Vagina (tissue), 2 donors: Measurements from ENCODE around the gene GDF11. TPM values are rescaled to one million over a fixed set of nuclear protein-coding genes. Genes with fewer than 3 reads are reported as not detected.

ENCODE experiments used
- DNase-seq, 2 donors: peaks; one replicate each; pipeline ENCODE4 v3.0.0-alpha.2; 2017; ENCODE audit errors: extremely low spot score in 2 of 2
- H3K27ac ChIP-seq: fragments of 200-600 bp; sonication (generic); one replicate; pipeline ENCODE4 v1.5.1; 2019
- H3K27me3 ChIP-seq: fragments of 200-600 bp; sonication (generic); one replicate; pipeline ENCODE4 v1.5.1; 2019
- H3K36me3 ChIP-seq, 2 donors: fragments of 200-600 bp; sonication (generic); one replicate each; pipeline ENCODE4 v1.5.1; 2017 to 2019
- H3K4me1 ChIP-seq: fragments of 200-600 bp; sonication (generic); one replicate; pipeline ENCODE4 v1.5.1; 2019
- H3K4me3 ChIP-seq, 2 donors: fragments of 200-600 bp; sonication (generic); 1 replicate in 1 of 2; 2 replicates in 1 of 2; pipeline ENCODE4 v1.5.1; 2016 to 2019
- H3K9me3 ChIP-seq: fragments of 200-600 bp; sonication (generic); one replicate; pipeline ENCODE4 v1.5.1; 2019
- CTCF ChIP-seq, 3 experiments: fragments of 450-650 bp in 2 of 3; fragments of 200-600 bp in 1 of 3; sonication (generic) in 1 of 3; IDR thresholded peaks; one replicate each; pipeline ENCODE4 v1.5.1; 2017 to 2019; ENCODE audit warnings: antibody characterized with exemption in 3 of 3, mild to moderate bottlenecking in 2 of 3, moderate library complexity in 2 of 3
- POLR2A ChIP-seq, 2 donors: fragments of 450-650 bp; IDR thresholded peaks; one replicate each; pipeline ENCODE4 v1.6.1; 2017; ENCODE audit warnings: antibody characterized with exemption in 2 of 2, mild to moderate bottlenecking in 2 of 2, moderate library complexity in 2 of 2
- POLR2AphosphoS5 ChIP-seq, 2 donors: sonication (generic); formaldehyde crosslinking; IDR thresholded peaks; one replicate each; pipeline ENCODE4 v1.9.0; 2017; ENCODE audit warnings: antibody characterized with exemption in 2 of 2, mild to moderate bottlenecking in 2 of 2, low read depth in 1 of 2; ENCODE audit not compliant: insufficient read depth in 1 of 2
- intact Hi-C: fragments of 100-400 bp; cut with DNase I; formaldehyde crosslinking; loops from one replicate; pipeline ENCODE4 v1.15.1; 2023
- total RNA-seq: library from RNA; depleted of rRNA; stranded (reverse); fragments of >200 nt; gene quantifications from one replicate; pipeline ENCODE4 v1.2.3, GENCODE V29; 2016

Gene GDF11
- total RNA-seq, 1 donor from 2014 or later, result 7.6 TPM

- intact Hi-C loops, result no loop called here
- DNase-seq, result peak in 1 of 2 donors; percentile 95
- TF ChIP-seq POLR2AphosphoS5 (IDR thresholded peaks at IDR 0.05; ENCODE audit: insufficient read depth in 1 of 2, low read depth in 1 of 2), result peak; percentile 84 to 90
- no peak for TF ChIP-seq CTCF (IDR thresholded peaks at IDR 0.05)
- TF ChIP-seq POLR2A (IDR thresholded peaks at IDR 0.05), result no peak
- Histone ChIP-seq H3K27me3 (no peaks in the 10 kb centered on the region), H3K4me1 (peaks cover 55% of the 10 kb centered on the region), H3K27ac (peak within 1 kb of the TSS; percentile 94), H3K4me3 (peak within 1 kb of the TSS; percentile 76 to 91), H3K36me3 (no peaks in the 10 kb centered on the region), H3K9me3 (no peaks in the 10 kb centered on the region)
Observed at GRCh38 chr12:55715833-55716581, 26.9 kb upstream of the GDF11 start, which contains the start of gene BLOC1S1. BLOC1S1 (plus strand) TSS chr12:55716046; CDS start chr12:55716052, 6 bp downstream.

GRCh38 chr12:55716582-55716957, 26.4 kb upstream of the GDF11 start:
- no peak for TF ChIP-seq CTCF (IDR thresholded peaks at IDR 0.05)
- TF ChIP-seq POLR2A (IDR thresholded peaks at IDR 0.05), result no peak
- TF ChIP-seq POLR2AphosphoS5 (IDR thresholded peaks at IDR 0.05; ENCODE audit: insufficient read depth in 1 of 2, low read depth in 1 of 2), result no peak
- no peak for DNase-seq
- Histone ChIP-seq H3K27me3 (no peaks in the 10 kb centered on the region), H3K36me3 (no peaks in the 10 kb centered on the region), H3K4me1 (peaks cover 60% of the 10 kb centered on the region), H3K27ac (peak overlapping the region; percentile 94), H3K9me3 (no peaks in the 10 kb centered on the region), H3K4me3 (peak overlapping the region; percentile 76 to 91)
- intact Hi-C loops, result no loop called here

GRCh38 chr12:55717011-55718007, 25.6 kb upstream of the GDF11 start:
- Histone ChIP-seq H3K36me3 (no peaks in the 10 kb centered on the region), H3K27me3 (no peaks in the 10 kb centered on the region), H3K27ac (peak overlapping the region; percentile 94), H3K9me3 (no peaks in the 10 kb centered on the region), H3K4me1 (peaks cover 60% of the 10 kb centered on the region), H3K4me3 (peak overlapping the region; percentile 76 to 91)
- DNase-seq, result no peak
- TF ChIP-seq POLR2A (IDR thresholded peaks at IDR 0.05) (no peak), CTCF (IDR thresholded peaks at IDR 0.05) (no peak), POLR2AphosphoS5 (IDR thresholded peaks at IDR 0.05; ENCODE audit: insufficient read depth in 1 of 2, low read depth in 1 of 2) (no peak)
- intact Hi-C loops, result no loop called here

- H3K4me3 ChIP-seq, result no peak overlapping the region
- H3K27ac ChIP-seq, result peak overlapping the region; percentile 94
Observed at GRCh38 chr12:55718015-55718414, 24.9 kb upstream of the GDF11 start.

More at GRCh38 chr12:55718015-55718414, 24.9 kb upstream of the GDF11 start:
- intact Hi-C loops, result no loop called here
- no peak for DNase-seq
- no peaks in the 10 kb centered on the region for H3K36me3 ChIP-seq
- TF ChIP-seq POLR2AphosphoS5 (IDR thresholded peaks at IDR 0.05; ENCODE audit: insufficient read depth in 1 of 2, low read depth in 1 of 2) (no peak), POLR2A (IDR thresholded peaks at IDR 0.05) (no peak), CTCF (IDR thresholded peaks at IDR 0.05) (no peak)
- no peaks in the 10 kb centered on the region for H3K9me3 ChIP-seq
- H3K27me3 ChIP-seq, result no peaks in the 10 kb centered on the region
- H3K4me1 ChIP-seq, result peaks cover 60% of the 10 kb centered on the region
